Endodermal cell (in vitro differentiated cells): ENCODE data around the gene WDTC1. TPM values are rescaled to one million over a fixed set of nuclear protein-coding genes. Genes with fewer than 3 reads are reported as not detected.

Experiments used
- DNase-seq: peaks from one replicate; pipeline ENCODE4 v3.0.0-alpha.2; 2017
- H3K27ac ChIP-seq: 2 replicates; pipeline ENCODE4 v1.5.1; 2013; ENCODE audit warnings: mild to moderate bottlenecking, low read depth, low read length, moderate library complexity
- H3K27me3 ChIP-seq: 2 replicates; pipeline ENCODE4 v1.6.1; 2013; ENCODE audit warnings: mild to moderate bottlenecking, low read length, moderate library complexity; ENCODE audit not compliant: insufficient read depth, control insufficient read depth, poor library complexity, severe bottlenecking
- H3K36me3 ChIP-seq: 2 replicates; pipeline ENCODE4 v1.7.0; 2013; ENCODE audit warnings: mild to moderate bottlenecking, low read length, moderate library complexity; ENCODE audit not compliant: control insufficient read depth, insufficient read depth
- H3K4me1 ChIP-seq: one replicate; pipeline ENCODE4 v1.7.0; 2013; ENCODE audit warnings: low read length; ENCODE audit not compliant: control insufficient read depth, insufficient read depth
- H3K4me3 ChIP-seq: 2 replicates; pipeline ENCODE4 v1.5.1; 2013; ENCODE audit warnings: mild to moderate bottlenecking, low read length, moderate library complexity
- H3K9ac ChIP-seq: 2 replicates; pipeline ENCODE4 v1.6.1; 2013; ENCODE audit warnings: mild to moderate bottlenecking, low read length, moderate library complexity; ENCODE audit not compliant: poor library complexity, severe bottlenecking; ENCODE audit errors: extremely low read depth
- H3K9me3 ChIP-seq: 2 replicates; pipeline ENCODE4 v1.6.1; 2013; ENCODE audit warnings: mild to moderate bottlenecking, low read length, moderate library complexity; ENCODE audit not compliant: control insufficient read depth
- H3K27ac Mint-ChIP-seq: 2 replicates; pipeline ENCODE4 v1.8.0; 2020; ENCODE audit warnings: mixed read lengths
- H3K27me3 Mint-ChIP-seq: 2 replicates; pipeline ENCODE4 v1.8.0; 2021; ENCODE audit warnings: mild to moderate bottlenecking, mixed read lengths; ENCODE audit not compliant: insufficient read depth
- H3K36me3 Mint-ChIP-seq: 2 replicates; pipeline ENCODE4 v1.8.0; 2020; ENCODE audit warnings: low read depth, mixed read lengths
- H3K4me1 Mint-ChIP-seq: 2 replicates; pipeline ENCODE4 v1.8.0; 2020; ENCODE audit warnings: mixed read lengths
- H3K4me3 Mint-ChIP-seq: 2 replicates; pipeline ENCODE4 v1.8.0; 2020; ENCODE audit warnings: mild to moderate bottlenecking, moderate library complexity, mixed read lengths
- H3K9me3 Mint-ChIP-seq: 2 replicates; pipeline ENCODE4 v1.8.0; 2020; ENCODE audit warnings: mild to moderate bottlenecking, mixed read lengths
- CTCF ChIP-seq: fragments of 200-600 bp; sonication (generic); conservative IDR thresholded peaks from 2 replicates; pipeline ENCODE4 v1.5.0; 2021; ENCODE audit warnings: antibody characterized with exemption, mild to moderate bottlenecking
- WGBS, 2 experiments: methylation state at CpG; one replicate each; pipeline versions ENCODE4 v1.1.5 to v1.1.7; 2013; ENCODE audit warnings: missing lambda C conversion rate in 2 of 2, mixed read lengths in 1 of 2; ENCODE audit not compliant: insufficient coverage in 1 of 2, insufficient read length in 1 of 2; 5-methylcytosine and 5-hydroxymethylcytosine counted together
- total RNA-seq, 2 donors: library from RNA; stranded (reverse); fragmentation: NEBNext Ultra II Directional in 1 of 2; extraction: Animal tissue kit (Norgen Biotek cat#: 25700) in 1 of 2; gene quantifications; 2 replicates in 1 of 2; 3 replicates in 1 of 2; pipeline ENCODE4 v1.2.1, GENCODE V29; 2021

The WDTC1 gene
- total RNA-seq, 2 donors from 2014 or later = 34.7 to 41.9 TPM

GRCh38 chr1:27336756-27337155 is 102.3 kb downstream of the WDTC1 start:
- H3K9me3 Mint-ChIP-seq = no peaks in the 10 kb centered on the region
- no peak overlapping the region for H3K27ac Mint-ChIP-seq
- H3K36me3 ChIP-seq = peaks cover 31% of the 10 kb centered on the region
- peaks cover 16% of the 10 kb centered on the region for H3K4me1 Mint-ChIP-seq
- TF ChIP-seq CTCF = no peak
- H3K27me3 Mint-ChIP-seq = no peaks in the 10 kb centered on the region
- DNase-seq = peak; percentile 41
- 83 to 93% methylated on average over 3 to 5 of the region's 5 CpGs for WGBS, 2 experiments
- no peaks in the 10 kb centered on the region for H3K9me3 ChIP-seq
- no peak overlapping the region for H3K4me3 Mint-ChIP-seq
- H3K27me3 ChIP-seq = no peaks in the 10 kb centered on the region
- H3K27ac ChIP-seq = no peak overlapping the region
- H3K4me3 ChIP-seq = no peak overlapping the region
- no peak overlapping the region for H3K9ac ChIP-seq
- H3K4me1 ChIP-seq = no peaks in the 10 kb centered on the region
- peaks cover 44% of the 10 kb centered on the region for H3K36me3 Mint-ChIP-seq

GRCh38 chr1:27338751-27339150 is 104.3 kb downstream of the WDTC1 start:
- Mint-ChIP-seq H3K4me1 (peaks cover 27% of the 10 kb centered on the region), H3K36me3 (peaks cover 25% of the 10 kb centered on the region), H3K4me3 (no peak overlapping the region), H3K9me3 (no peaks in the 10 kb centered on the region), H3K27ac (peak overlapping the region; percentile 52), H3K27me3 (no peaks in the 10 kb centered on the region)
- Histone ChIP-seq H3K27me3 (no peaks in the 10 kb centered on the region), H3K27ac (peak overlapping the region; percentile 3), H3K9me3 (no peaks in the 10 kb centered on the region), H3K36me3 (peaks cover 13% of the 10 kb centered on the region), H3K4me3 (no peak overlapping the region), H3K4me1 (no peaks in the 10 kb centered on the region), H3K9ac (no peak overlapping the region)
- no peak for TF ChIP-seq CTCF
- 84 to 88% methylated on average over 4 to 6 of the region's 6 CpGs for WGBS, 2 experiments
- DNase-seq = peak; percentile 50

GRCh38 chr1:27339213-27339612 is 104.8 kb downstream of the WDTC1 start:
- H3K4me3 Mint-ChIP-seq = no peak overlapping the region
- 75 to 81% methylated on average over 5 of the region's 5 CpGs for WGBS, 2 experiments
- peaks cover 23% of the 10 kb centered on the region for H3K36me3 Mint-ChIP-seq
- no peak overlapping the region for H3K9ac ChIP-seq
- H3K9me3 Mint-ChIP-seq = no peaks in the 10 kb centered on the region
- DNase-seq = peak; percentile 55
- H3K9me3 ChIP-seq = no peaks in the 10 kb centered on the region
- H3K4me1 Mint-ChIP-seq = peaks cover 27% of the 10 kb centered on the region
- peaks cover 8% of the 10 kb centered on the region for H3K36me3 ChIP-seq
- no peaks in the 10 kb centered on the region for H3K27me3 ChIP-seq
- H3K4me1 ChIP-seq = no peaks in the 10 kb centered on the region
- H3K4me3 ChIP-seq = no peak overlapping the region
- peak overlapping the region; percentile 3 for H3K27ac ChIP-seq
- H3K27ac Mint-ChIP-seq = peak overlapping the region; percentile 52
- H3K27me3 Mint-ChIP-seq = no peaks in the 10 kb centered on the region
- TF ChIP-seq CTCF = no peak
